ENCODE results near the gene HDHD5.

HDHD5 gene

DNA sequence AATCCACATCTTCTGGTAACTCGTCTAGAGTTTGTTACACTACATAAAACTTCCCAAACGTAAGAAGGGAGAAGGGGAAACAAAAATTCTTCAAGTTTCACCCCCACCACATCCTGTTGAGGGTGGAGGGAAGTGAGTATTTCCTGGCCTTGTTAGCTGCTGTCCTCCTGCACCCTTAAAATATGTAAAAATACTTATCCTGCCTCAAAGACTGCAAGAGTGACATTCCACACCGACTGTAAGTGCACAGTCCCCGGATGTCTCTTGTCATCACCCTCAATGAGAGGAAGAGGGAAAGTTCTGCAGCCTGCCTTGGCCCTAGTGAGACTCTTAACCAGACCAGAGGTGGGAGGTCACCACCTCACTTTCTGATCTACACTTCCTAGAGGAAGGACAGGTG, 41.2 kb downstream of the HDHD5 start:
- TF ChIP-seq, protein P1, sequence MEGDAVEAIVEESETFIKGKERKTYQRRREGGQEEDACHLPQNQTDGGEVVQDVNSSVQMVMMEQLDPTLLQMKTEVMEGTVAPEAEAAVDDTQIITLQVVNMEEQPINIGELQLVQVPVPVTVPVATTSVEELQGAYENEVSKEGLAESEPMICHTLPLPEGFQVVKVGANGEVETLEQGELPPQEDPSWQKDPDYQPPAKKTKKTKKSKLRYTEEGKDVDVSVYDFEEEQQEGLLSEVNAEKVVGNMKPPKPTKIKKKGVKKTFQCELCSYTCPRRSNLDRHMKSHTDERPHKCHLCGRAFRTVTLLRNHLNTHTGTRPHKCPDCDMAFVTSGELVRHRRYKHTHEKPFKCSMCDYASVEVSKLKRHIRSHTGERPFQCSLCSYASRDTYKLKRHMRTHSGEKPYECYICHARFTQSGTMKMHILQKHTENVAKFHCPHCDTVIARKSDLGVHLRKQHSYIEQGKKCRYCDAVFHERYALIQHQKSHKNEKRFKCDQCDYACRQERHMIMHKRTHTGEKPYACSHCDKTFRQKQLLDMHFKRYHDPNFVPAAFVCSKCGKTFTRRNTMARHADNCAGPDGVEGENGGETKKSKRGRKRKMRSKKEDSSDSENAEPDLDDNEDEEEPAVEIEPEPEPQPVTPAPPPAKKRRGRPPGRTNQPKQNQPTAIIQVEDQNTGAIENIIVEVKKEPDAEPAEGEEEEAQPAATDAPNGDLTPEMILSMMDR (conservative IDR thresholded peaks at IDR 0.05; ENCODE audit: low read depth): no peak
- POLR2A ChIA-PET (ENCODE audit: low non-redundant PET): no interaction called here
- CTCF ChIA-PET: interaction anchor here (0.7 kb wide), 1 partner anchor 842 kb away, joined by 3 read pairs; no protein-coding TSS in a partner anchor
- no peak overlapping the region for H3K27ac ChIP-seq
- DNase-seq (ENCODE audit: low spot score): no peak

DNA sequence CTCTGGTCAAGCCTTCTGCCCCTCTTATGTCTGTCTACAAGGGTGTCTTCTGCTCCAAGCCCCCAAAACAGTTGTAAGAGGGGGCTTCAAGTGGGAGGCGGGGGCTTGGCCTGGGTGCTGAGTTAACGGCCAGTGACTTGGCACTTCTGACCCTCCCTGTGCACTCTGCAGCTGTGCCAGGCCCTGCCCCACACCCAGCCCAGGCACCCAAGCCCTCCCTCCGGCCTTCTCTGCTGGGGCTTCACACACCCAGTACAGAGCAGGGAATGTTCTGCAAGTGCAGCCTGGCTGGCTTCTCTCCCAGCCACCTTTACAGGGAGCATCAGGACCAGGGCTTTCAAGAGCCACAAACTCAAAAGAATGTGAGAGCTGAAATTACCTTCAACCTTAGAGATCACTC, 41.7 kb downstream of the HDHD5 start:
- ChIA-PET CTCF (interaction anchor here (0.7 kb wide), 1 partner anchor 842 kb away, joined by 3 read pairs; no protein-coding TSS in a partner anchor), POLR2A (ENCODE audit: low non-redundant PET) (no interaction called here)
- TF ChIP-seq, protein P1 (conservative IDR thresholded peaks at IDR 0.05; ENCODE audit: low read depth): no peak
- no peak overlapping the region for H3K27ac ChIP-seq
- no peak for DNase-seq (ENCODE audit: low spot score)

DNA sequence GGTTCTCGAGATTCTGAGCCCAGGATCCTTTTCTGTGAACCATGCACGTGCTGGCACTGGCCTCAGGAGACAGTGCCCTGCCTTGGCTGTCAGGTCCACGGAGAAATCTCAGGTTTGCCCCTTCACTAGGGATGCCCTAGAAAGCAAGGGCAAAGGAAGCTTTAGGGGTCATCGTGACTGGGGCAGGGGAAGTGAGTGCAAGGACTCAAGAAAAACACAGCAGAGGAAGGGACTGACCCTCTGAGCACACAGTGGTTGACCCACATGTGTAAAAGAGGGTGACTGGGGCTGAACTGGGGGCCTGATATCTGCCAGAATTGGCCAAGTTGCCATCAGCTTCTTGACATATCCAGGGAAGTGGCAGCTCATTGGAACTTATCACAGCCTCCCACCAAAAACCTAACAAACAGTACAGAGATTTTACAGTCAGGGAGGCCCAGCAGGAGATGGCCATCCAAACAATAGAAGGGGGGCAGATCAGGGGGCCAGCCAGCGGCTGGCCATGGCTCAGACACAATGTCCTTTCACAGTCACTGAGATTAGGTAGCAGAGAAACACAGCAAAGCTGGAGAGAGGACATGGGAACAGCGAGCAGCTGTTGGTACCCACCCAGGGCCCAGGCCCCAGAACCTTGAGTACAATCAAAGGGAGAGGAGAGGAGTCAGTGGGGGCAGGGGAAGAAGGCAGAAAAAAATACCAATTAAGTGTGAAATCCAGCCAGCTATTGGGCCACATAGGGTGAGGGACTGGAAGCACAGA, 42.3 kb downstream of the HDHD5 start:
- TF ChIP-seq, protein P1 (conservative IDR thresholded peaks at IDR 0.05; ENCODE audit: low read depth): no peak
- no peak for DNase-seq (ENCODE audit: low spot score)
- POLR2A ChIA-PET (ENCODE audit: low non-redundant PET): no interaction called here
- CTCF ChIA-PET: no interaction called here
- H3K27ac ChIP-seq: no peak overlapping the region

- TF ChIP-seq, protein P1 (conservative IDR thresholded peaks at IDR 0.05; ENCODE audit: low read depth): no peak
- no peak for DNase-seq (ENCODE audit: low spot score)
- ChIA-PET POLR2A (ENCODE audit: low non-redundant PET) (no interaction called here), CTCF (no interaction called here)
- H3K27ac ChIP-seq: no peak overlapping the region
Observed at GRCh38 chr22:17115945-17116565, 43.0 kb downstream of the HDHD5 start.

GRCh38 chr22:17115236-17115635, 43.8 kb downstream of the HDHD5 start:
- CTCF ChIA-PET: interaction anchor here (0.6 to 1.0 kb wide), 2 partner anchors 17 to 56 kb away, joined by 3 read pairs; no protein-coding TSS in a partner anchor
- H3K27ac ChIP-seq: no peak overlapping the region
- no peak for DNase-seq (ENCODE audit: low spot score)
- TF ChIP-seq, protein P1 (conservative IDR thresholded peaks at IDR 0.05; ENCODE audit: low read depth): no peak
- POLR2A ChIA-PET (ENCODE audit: low non-redundant PET): no interaction called here

DNA sequence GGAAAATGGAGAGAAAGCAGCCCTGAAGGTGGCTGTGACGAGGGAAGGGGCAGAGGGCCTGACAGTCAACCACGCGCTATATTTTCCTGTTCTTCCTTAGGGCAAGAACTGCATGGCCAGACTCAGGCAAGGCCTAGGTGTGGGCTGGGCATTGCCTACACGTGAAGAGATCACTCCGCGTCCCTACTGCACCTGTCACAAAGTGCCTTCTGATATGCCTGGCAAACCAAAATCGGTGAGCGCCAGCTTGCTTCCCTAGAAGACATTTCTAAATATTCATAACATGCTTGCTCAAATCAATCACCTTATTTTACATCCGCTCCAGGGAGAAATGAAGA, 44.2 kb downstream of the HDHD5 start:
- TF ChIP-seq, protein P1 (conservative IDR thresholded peaks at IDR 0.05; ENCODE audit: low read depth): no peak
- CTCF ChIA-PET: interaction anchor here (0.6 to 1.0 kb wide), 2 partner anchors 17 to 57 kb away, joined by 3 read pairs; no protein-coding TSS in a partner anchor
- H3K27ac ChIP-seq: no peak overlapping the region
- DNase-seq (ENCODE audit: low spot score): no peak
- POLR2A ChIA-PET (ENCODE audit: low non-redundant PET): no interaction called here

All from RWPE1 (cell line).